NCI-H1092 treated with DMSO at 0.1 percent for 48 hours (cell line): ENCODE measurements around the gene GPR108.
A peak's percentile ranks its signal among the peaks of the same experiment; 100 is the strongest.
"Not testable (repeated sequence)": the region's sequence is repeated elsewhere in the genome, so short reads cannot be mapped to it uniquely, and the experiment has no call there.

ENCODE experiments used
- DNase-seq: peaks from one replicate; lab custom pipeline; 2025; lab: John Stamatoyannopoulos, UW

Gene GPR108

GRCh38 chr19:6737284-6737872 lies at the start of gene GPR108:
Gene GPR108 (minus strand): TSS chr19:6737580. CDS start chr19:6737576, 4 bp downstream.
- peak; percentile 100 for DNase-seq

- DNase-seq = no peak
Measured at GRCh38 chr19:6779206-6779605, 41.8 kb upstream of the GPR108 start.

- DNase-seq = no peak
Measured at GRCh38 chr19:6778386-6778785, 41.0 kb upstream of the GPR108 start.

GRCh38 chr19:6777434-6777833 lies 40.1 kb upstream of the GPR108 start:
- DNase-seq = no peak

- no peak for DNase-seq
Measured at GRCh38 chr19:6776999-6777398, 39.6 kb upstream of the GPR108 start.

GRCh38 chr19:6776045-6776444 lies 38.7 kb upstream of the GPR108 start:
- DNase-seq = not testable (repeated sequence)

GRCh38 chr19:6774821-6775707 lies 37.7 kb upstream of the GPR108 start:
- DNase-seq = no peak

GRCh38 chr19:6773323-6773931 lies 36.0 kb upstream of the GPR108 start:
- no peak for DNase-seq

GRCh38 chr19:6772866-6773322 lies 35.5 kb upstream of the GPR108 start:
- no peak for DNase-seq

GRCh38 chr19:6772028-6772865 lies 34.9 kb upstream of the GPR108 start, which contains the start of gene VAV1:
Gene VAV1 (plus strand): TSS chr19:6772708. CDS start chr19:6772808, 100 bp downstream.
- DNase-seq = no peak

- DNase-seq = not testable (repeated sequence)
Measured at GRCh38 chr19:6771648-6772027, 34.3 kb upstream of the GPR108 start.

GRCh38 chr19:6769006-6769619 lies 31.7 kb upstream of the GPR108 start:
- no peak for DNase-seq

- DNase-seq = no peak
Measured at GRCh38 chr19:6768236-6768785, 30.9 kb upstream of the GPR108 start.

- no peak for DNase-seq
Measured at GRCh38 chr19:6767357-6768235, 30.2 kb upstream of the GPR108 start, which contains the start of gene SH2D3A. Gene SH2D3A (minus strand): TSS chr19:6767435. CDS start chr19:6763748, 3,687 bp downstream.

GRCh38 chr19:6767081-6767356 lies 29.6 kb upstream of the GPR108 start:
- DNase-seq = no peak

GRCh38 chr19:6766357-6767080 lies 29.1 kb upstream of the GPR108 start:
- no peak for DNase-seq

- no peak for DNase-seq
Measured at GRCh38 chr19:6765738-6766356, 28.5 kb upstream of the GPR108 start.

- DNase-seq = not testable (repeated sequence)
Measured at GRCh38 chr19:6762253-6762797, 24.9 kb upstream of the GPR108 start.
